ENCODE measurements around the gene TTC1. TPM values are rescaled to one million over a fixed set of nuclear protein-coding genes. Genes with fewer than 3 reads are reported as not detected.

Gene TTC1
- total RNA-seq, 1 experiment from 2014 or later, result 67.6 TPM

- POLR2A ChIA-PET, result interaction anchor here (0.6 kb wide), 2 partner anchors 162 to 288 kb away, joined by 3 to 4 read pairs; no protein-coding TSS in a partner anchor
Measured at GRCh38 chr5:160079753-160080152, 70.8 kb downstream of the TTC1 start.

DNA sequence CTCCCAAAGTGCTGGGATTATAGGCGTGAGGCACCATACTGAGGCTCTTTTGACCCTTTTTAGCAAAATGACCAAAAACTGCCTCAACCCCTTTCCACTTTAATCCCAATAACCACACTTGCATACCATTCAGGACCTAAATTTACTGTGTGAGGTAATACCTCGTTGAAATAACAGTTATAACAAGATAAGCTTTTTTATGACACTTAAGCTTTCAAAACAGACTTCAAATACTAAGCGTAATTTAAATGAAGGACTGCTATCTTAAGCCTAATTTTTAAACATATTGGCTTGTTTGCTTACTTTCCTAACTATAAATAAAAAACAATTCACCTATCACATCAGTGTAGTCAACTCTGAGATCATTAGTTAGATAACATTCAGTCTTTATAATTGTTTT lies 72.6 kb downstream of the TTC1 start:
- BruUV-seq (replicated peaks), result no TSS peak

More at GRCh38 chr5:160079753-160080152, 70.8 kb downstream of the TTC1 start:
- BruUV-seq (replicated peaks), result no TSS peak
- Histone ChIP-seq H3K36me3 (ENCODE audit: control insufficient read depth, insufficient read depth, low read length) (no peaks in the 10 kb centered on the region; the same call in 1 of the 2 replicates), H3K9me3 (ENCODE audit: control insufficient read depth, insufficient read depth, low read depth, low read length) (no peaks in the 10 kb centered on the region), H3K27me3 (ENCODE audit: control insufficient read depth, insufficient read depth, low read length) (no peaks in the 10 kb centered on the region), H3K27ac (ENCODE audit: low read length) (peak overlapping the region; percentile 2; the same call in 1 of the 2 replicates), H3K4me3 (ENCODE audit: low read depth in 2 of 2, low read length in 2 of 2) (no peak overlapping the region), H3K4me1 (ENCODE audit: control insufficient read depth, insufficient read depth, low read length) (peaks cover 25% of the 10 kb centered on the region)
- intact Hi-C loops (cut with micrococcal nuclease; ENCODE audit: unreplicated experiment), result loop anchor here (2.0 to 5.0 kb wide), 2 partner anchors 265 to 313 kb away; no protein-coding TSS in a partner anchor
- DNase-seq (ENCODE audit: low read depth, low spot score) (no peak), ATAC-seq (no peak)
- in situ Hi-C loops (cut with HindIII; ENCODE audit: low pct_unique_long_range_greater_than_20kb, low sequenced_read_pairs), result no loop called here
- TF ChIP-seq SIN3A (IDR thresholded peaks at IDR 0.05; ENCODE audit: borderline replicate concordance, insufficient read depth, low read depth, low read length) (no peak), TCF7L2 (IDR thresholded peaks at IDR 0.05; ENCODE audit: low read depth, low read length) (no peak), POLR2AphosphoS5 (IDR thresholded peaks at IDR 0.05; ENCODE audit: low read depth, low read length) (no peak)
- TF ChIP-seq, protein P1, sequence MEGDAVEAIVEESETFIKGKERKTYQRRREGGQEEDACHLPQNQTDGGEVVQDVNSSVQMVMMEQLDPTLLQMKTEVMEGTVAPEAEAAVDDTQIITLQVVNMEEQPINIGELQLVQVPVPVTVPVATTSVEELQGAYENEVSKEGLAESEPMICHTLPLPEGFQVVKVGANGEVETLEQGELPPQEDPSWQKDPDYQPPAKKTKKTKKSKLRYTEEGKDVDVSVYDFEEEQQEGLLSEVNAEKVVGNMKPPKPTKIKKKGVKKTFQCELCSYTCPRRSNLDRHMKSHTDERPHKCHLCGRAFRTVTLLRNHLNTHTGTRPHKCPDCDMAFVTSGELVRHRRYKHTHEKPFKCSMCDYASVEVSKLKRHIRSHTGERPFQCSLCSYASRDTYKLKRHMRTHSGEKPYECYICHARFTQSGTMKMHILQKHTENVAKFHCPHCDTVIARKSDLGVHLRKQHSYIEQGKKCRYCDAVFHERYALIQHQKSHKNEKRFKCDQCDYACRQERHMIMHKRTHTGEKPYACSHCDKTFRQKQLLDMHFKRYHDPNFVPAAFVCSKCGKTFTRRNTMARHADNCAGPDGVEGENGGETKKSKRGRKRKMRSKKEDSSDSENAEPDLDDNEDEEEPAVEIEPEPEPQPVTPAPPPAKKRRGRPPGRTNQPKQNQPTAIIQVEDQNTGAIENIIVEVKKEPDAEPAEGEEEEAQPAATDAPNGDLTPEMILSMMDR (IDR thresholded peaks at IDR 0.05), result no peak
- TF ChIP-seq, protein P2, sequence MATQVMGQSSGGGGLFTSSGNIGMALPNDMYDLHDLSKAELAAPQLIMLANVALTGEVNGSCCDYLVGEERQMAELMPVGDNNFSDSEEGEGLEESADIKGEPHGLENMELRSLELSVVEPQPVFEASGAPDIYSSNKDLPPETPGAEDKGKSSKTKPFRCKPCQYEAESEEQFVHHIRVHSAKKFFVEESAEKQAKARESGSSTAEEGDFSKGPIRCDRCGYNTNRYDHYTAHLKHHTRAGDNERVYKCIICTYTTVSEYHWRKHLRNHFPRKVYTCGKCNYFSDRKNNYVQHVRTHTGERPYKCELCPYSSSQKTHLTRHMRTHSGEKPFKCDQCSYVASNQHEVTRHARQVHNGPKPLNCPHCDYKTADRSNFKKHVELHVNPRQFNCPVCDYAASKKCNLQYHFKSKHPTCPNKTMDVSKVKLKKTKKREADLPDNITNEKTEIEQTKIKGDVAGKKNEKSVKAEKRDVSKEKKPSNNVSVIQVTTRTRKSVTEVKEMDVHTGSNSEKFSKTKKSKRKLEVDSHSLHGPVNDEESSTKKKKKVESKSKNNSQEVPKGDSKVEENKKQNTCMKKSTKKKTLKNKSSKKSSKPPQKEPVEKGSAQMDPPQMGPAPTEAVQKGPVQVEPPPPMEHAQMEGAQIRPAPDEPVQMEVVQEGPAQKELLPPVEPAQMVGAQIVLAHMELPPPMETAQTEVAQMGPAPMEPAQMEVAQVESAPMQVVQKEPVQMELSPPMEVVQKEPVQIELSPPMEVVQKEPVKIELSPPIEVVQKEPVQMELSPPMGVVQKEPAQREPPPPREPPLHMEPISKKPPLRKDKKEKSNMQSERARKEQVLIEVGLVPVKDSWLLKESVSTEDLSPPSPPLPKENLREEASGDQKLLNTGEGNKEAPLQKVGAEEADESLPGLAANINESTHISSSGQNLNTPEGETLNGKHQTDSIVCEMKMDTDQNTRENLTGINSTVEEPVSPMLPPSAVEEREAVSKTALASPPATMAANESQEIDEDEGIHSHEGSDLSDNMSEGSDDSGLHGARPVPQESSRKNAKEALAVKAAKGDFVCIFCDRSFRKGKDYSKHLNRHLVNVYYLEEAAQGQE (IDR thresholded peaks at IDR 0.05; ENCODE audit: insufficient read depth in 1 of 2, low read depth in 2 of 2, low read length in 1 of 2), result no peak
- CTCF ChIA-PET, result interaction anchor here (0.5 to 2.2 kb wide), 2 partner anchors 50 to 311 kb away, joined by 3 to 15 read pairs; no protein-coding TSS in a partner anchor

More for the DNA sequence above, 72.6 kb downstream of the TTC1 start:
- TF ChIP-seq SIN3A (IDR thresholded peaks at IDR 0.05; ENCODE audit: borderline replicate concordance, insufficient read depth, low read depth, low read length) (no peak), TCF7L2 (IDR thresholded peaks at IDR 0.05; ENCODE audit: low read depth, low read length) (no peak), POLR2AphosphoS5 (IDR thresholded peaks at IDR 0.05; ENCODE audit: low read depth, low read length) (no peak)
- TF ChIP-seq, protein P1 (IDR thresholded peaks at IDR 0.05), result no peak
- TF ChIP-seq, protein P2 (IDR thresholded peaks at IDR 0.05; ENCODE audit: insufficient read depth in 1 of 2, low read depth in 2 of 2, low read length in 1 of 2), result no peak
- Histone ChIP-seq H3K9me3 (ENCODE audit: control insufficient read depth, insufficient read depth, low read depth, low read length) (no peaks in the 10 kb centered on the region), H3K36me3 (ENCODE audit: control insufficient read depth, insufficient read depth, low read length) (no peaks in the 10 kb centered on the region; the same call in 1 of the 2 replicates), H3K27me3 (ENCODE audit: control insufficient read depth, insufficient read depth, low read length) (no peaks in the 10 kb centered on the region), H3K4me1 (ENCODE audit: control insufficient read depth, insufficient read depth, low read length) (peaks cover 25% of the 10 kb centered on the region), H3K27ac (ENCODE audit: low read length) (peak overlapping the region; percentile 14; the same call in 1 of the 2 replicates), H3K4me3 (ENCODE audit: low read depth in 2 of 2, low read length in 2 of 2) (no peak overlapping the region)
- in situ Hi-C loops (cut with HindIII; ENCODE audit: low pct_unique_long_range_greater_than_20kb, low sequenced_read_pairs), result no loop called here
- ATAC-seq (no peak), DNase-seq (ENCODE audit: low read depth, low spot score) (no peak)
- intact Hi-C loops (cut with micrococcal nuclease; ENCODE audit: unreplicated experiment), result loop anchor here (2.0 to 5.0 kb wide), 2 partner anchors 263 to 311 kb away; no protein-coding TSS in a partner anchor
- CTCF ChIA-PET, result interaction anchor here (0.7 to 2.2 kb wide), 8 partner anchors 14 to 310 kb away, joined by 3 to 15 read pairs (median 7); partner anchors contain the start of gene PWWP2A
- POLR2A ChIA-PET, result no interaction called here

Measured in Panc1 (cell line).